Bronchial epithelial cell (primary cell): ENCODE data around the gene ACP4. TPM values are rescaled to one million over a fixed set of nuclear protein-coding genes. Genes with fewer than 3 reads are reported as not detected.
"Not testable (repeated sequence)": the region's sequence is repeated elsewhere in the genome, so short reads cannot be mapped to it uniquely, and the experiment has no call there.

Experiments used
- DNase-seq: peaks from one replicate; pipeline ENCODE4 v3.0.0-alpha.2; 2010; ENCODE audit warnings: low read depth
- FAIRE-seq: peaks from 2 replicates; lab custom pipeline; 2011; peaks lifted over from hg19 to GRCh38; lab: Jason Lieb, UNC
- H3K27me3 ChIP-seq: 2 replicates; pipeline ENCODE4 v1.5.1; 2011; ENCODE audit warnings: low read length; ENCODE audit not compliant: control insufficient read depth, insufficient read depth
- H3K36me3 ChIP-seq: 2 replicates; pipeline ENCODE4 v1.5.1; 2011; ENCODE audit warnings: low read length; ENCODE audit not compliant: control insufficient read depth, insufficient read depth
- H3K4me3 ChIP-seq: 2 replicates; pipeline ENCODE4 v1.5.1; 2011; ENCODE audit warnings: mild to moderate bottlenecking, low read depth, low read length, control low read depth
- CTCF ChIP-seq: IDR thresholded peaks from 2 replicates; pipeline ENCODE4 v1.5.1; 2011; ENCODE audit warnings: mild to moderate bottlenecking, moderate library complexity, low read length, control low read depth, inconsistent platforms; ENCODE audit not compliant: insufficient read depth, severe bottlenecking
- total RNA-seq: library from RNA; depleted of rRNA; stranded (reverse); fragments of >200 nt; gene quantifications from 2 replicates; pipeline ENCODE4 v1.2.1, GENCODE V29; 2014

ACP4 gene, protein sequence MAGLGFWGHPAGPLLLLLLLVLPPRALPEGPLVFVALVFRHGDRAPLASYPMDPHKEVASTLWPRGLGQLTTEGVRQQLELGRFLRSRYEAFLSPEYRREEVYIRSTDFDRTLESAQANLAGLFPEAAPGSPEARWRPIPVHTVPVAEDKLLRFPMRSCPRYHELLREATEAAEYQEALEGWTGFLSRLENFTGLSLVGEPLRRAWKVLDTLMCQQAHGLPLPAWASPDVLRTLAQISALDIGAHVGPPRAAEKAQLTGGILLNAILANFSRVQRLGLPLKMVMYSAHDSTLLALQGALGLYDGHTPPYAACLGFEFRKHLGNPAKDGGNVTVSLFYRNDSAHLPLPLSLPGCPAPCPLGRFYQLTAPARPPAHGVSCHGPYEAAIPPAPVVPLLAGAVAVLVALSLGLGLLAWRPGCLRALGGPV
- total RNA-seq = not detected in 2 replicates

DNA sequence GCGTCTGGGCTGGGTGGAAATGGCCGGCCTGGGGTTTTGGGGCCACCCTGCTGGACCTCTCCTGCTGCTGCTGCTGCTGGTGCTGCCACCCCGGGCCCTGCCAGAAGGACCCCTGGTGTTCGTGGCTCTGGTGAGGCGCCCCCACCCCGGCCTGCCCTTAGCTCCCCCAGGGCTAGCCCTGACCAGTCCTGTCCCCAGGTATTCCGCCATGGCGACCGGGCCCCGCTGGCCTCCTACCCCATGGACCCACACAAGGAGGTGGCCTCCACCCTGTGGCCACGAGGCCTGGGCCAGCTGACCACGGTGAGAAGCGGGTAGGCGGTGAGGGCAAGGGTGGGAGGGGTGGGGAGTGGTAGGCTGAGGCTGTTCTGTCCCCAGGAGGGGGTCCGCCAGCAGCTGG is at the start of gene ACP4:
TSS of gene ACP4 (plus strand) at position 20 of the 400 bp plus-strand sequence. CDS start at position 20, 0 bp downstream.
- DNase-seq = no peak
- H3K27me3 ChIP-seq = no peaks in the 10 kb centered on the region
- FAIRE-seq = no peak
- H3K4me3 ChIP-seq = no peak within 1 kb of the TSS
- no peaks in the 10 kb centered on the region for H3K36me3 ChIP-seq
- TF ChIP-seq CTCF = no peak

DNA sequence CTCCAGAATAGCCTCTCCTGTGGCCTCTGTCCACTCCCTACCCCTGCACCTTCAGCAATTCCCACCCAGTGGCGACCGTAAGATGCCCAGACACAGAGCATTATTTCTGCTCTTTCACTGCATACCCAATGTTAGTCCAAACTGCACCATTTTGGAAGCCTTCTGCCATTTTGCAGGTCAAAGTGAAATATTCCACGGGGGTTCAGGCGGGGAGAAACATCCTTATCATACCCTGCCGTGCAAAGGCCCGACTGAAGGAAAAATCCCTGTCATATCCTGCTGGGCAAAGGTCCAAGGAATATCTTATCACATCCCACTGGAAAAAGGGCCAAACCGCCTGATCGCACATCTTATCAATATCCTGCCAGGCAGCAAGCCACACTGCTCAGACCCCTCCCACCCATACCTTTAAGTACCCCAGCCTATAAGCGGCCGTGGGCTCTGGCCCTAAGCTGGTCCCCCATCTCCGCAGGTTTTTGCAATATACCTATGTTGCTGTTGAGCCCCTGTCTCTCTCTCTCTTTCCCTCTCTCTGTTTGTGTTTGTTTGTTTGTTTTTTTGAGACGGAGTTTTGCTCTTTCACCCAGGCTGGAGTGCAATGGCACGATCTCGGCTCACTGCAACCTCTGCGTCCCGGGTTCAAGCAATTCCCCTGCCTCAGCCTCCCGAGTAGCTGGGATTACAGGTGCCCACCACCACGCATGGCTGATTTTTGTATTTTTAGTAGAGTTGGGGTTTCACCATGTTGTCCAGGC is 48.9 kb upstream of the ACP4 start:
- DNase-seq = no peak
- Histone ChIP-seq H3K27me3 (no peaks in the 10 kb centered on the region), H3K36me3 (no peaks in the 10 kb centered on the region), H3K4me3 (no peak overlapping the region)
- no peak for FAIRE-seq
- no peak for TF ChIP-seq CTCF

- Histone ChIP-seq H3K4me3 (no peak overlapping the region), H3K36me3 (no peaks in the 10 kb centered on the region), H3K27me3 (no peaks in the 10 kb centered on the region)
- no peak for DNase-seq
- no peak for TF ChIP-seq CTCF
- FAIRE-seq = no peak
Observed at GRCh38 chr19:50743537-50743936, 46.7 kb upstream of the ACP4 start.

- FAIRE-seq (no peak), DNase-seq (no peak)
- TF ChIP-seq CTCF = no peak
- H3K27me3 ChIP-seq = no peaks in the 10 kb centered on the region
- H3K36me3 ChIP-seq = no peaks in the 10 kb centered on the region
- no peak overlapping the region for H3K4me3 ChIP-seq
Observed at GRCh38 chr19:50745221-50745620, 45.0 kb upstream of the ACP4 start.

GRCh38 chr19:50747141-50747540 is 43.1 kb upstream of the ACP4 start:
- H3K36me3 ChIP-seq, H3K4me3 ChIP-seq, FAIRE-seq, DNase-seq, H3K27me3 ChIP-seq: not testable (repeated sequence)

- Histone ChIP-seq H3K27me3 (no peaks in the 10 kb centered on the region), H3K4me3 (no peak overlapping the region), H3K36me3 (no peaks in the 10 kb centered on the region)
- TF ChIP-seq CTCF = no peak
- DNase-seq (no peak), FAIRE-seq (no peak)
Observed at GRCh38 chr19:50749490-50749889, 40.7 kb upstream of the ACP4 start.
